ENCODE data around the gene MAT2B.

MAT2B gene

DNA sequence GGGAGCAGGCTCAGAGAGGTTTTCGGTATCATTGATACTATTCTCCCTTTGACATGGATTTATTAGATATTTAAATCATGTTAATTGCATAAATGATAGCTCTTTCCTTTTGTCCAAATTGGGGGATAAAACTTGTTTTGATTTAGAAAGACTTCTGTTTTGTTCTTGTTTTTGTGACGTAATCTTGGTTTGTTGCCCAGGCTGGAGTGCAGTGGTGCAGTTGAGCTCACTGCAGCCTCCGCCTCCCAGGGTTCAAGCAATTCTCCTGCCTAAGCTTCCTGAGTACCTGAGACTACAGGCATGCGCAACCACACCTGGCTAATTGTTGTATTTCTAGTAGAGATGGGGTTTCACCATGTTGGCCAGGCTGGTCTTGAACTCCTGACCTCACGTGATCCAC lies 7.1 kb downstream of the MAT2B start:
- H3K27ac ChIP-seq (replicated peaks): no peak overlapping the region
- H3K4me3 ChIP-seq (replicated peaks; ENCODE audit: insufficient read depth, low read length): no peak overlapping the region
- TF ChIP-seq POLR2AphosphoS5 (IDR thresholded peaks at IDR 0.05; ENCODE audit: low read depth) (no peak), GABPA (IDR thresholded peaks at IDR 0.05; ENCODE audit: low read depth) (no peak), SPI1 (IDR thresholded peaks at IDR 0.05; ENCODE audit: borderline replicate concordance, low read depth) (no peak)
- TF ChIP-seq, protein P1, sequence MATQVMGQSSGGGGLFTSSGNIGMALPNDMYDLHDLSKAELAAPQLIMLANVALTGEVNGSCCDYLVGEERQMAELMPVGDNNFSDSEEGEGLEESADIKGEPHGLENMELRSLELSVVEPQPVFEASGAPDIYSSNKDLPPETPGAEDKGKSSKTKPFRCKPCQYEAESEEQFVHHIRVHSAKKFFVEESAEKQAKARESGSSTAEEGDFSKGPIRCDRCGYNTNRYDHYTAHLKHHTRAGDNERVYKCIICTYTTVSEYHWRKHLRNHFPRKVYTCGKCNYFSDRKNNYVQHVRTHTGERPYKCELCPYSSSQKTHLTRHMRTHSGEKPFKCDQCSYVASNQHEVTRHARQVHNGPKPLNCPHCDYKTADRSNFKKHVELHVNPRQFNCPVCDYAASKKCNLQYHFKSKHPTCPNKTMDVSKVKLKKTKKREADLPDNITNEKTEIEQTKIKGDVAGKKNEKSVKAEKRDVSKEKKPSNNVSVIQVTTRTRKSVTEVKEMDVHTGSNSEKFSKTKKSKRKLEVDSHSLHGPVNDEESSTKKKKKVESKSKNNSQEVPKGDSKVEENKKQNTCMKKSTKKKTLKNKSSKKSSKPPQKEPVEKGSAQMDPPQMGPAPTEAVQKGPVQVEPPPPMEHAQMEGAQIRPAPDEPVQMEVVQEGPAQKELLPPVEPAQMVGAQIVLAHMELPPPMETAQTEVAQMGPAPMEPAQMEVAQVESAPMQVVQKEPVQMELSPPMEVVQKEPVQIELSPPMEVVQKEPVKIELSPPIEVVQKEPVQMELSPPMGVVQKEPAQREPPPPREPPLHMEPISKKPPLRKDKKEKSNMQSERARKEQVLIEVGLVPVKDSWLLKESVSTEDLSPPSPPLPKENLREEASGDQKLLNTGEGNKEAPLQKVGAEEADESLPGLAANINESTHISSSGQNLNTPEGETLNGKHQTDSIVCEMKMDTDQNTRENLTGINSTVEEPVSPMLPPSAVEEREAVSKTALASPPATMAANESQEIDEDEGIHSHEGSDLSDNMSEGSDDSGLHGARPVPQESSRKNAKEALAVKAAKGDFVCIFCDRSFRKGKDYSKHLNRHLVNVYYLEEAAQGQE (IDR thresholded peaks at IDR 0.05; ENCODE audit: insufficient replicate concordance, low read depth): no peak
- TF ChIP-seq, protein P2, sequence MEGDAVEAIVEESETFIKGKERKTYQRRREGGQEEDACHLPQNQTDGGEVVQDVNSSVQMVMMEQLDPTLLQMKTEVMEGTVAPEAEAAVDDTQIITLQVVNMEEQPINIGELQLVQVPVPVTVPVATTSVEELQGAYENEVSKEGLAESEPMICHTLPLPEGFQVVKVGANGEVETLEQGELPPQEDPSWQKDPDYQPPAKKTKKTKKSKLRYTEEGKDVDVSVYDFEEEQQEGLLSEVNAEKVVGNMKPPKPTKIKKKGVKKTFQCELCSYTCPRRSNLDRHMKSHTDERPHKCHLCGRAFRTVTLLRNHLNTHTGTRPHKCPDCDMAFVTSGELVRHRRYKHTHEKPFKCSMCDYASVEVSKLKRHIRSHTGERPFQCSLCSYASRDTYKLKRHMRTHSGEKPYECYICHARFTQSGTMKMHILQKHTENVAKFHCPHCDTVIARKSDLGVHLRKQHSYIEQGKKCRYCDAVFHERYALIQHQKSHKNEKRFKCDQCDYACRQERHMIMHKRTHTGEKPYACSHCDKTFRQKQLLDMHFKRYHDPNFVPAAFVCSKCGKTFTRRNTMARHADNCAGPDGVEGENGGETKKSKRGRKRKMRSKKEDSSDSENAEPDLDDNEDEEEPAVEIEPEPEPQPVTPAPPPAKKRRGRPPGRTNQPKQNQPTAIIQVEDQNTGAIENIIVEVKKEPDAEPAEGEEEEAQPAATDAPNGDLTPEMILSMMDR (IDR thresholded peaks at IDR 0.05; ENCODE audit: insufficient read depth, low read length): no peak
- H3K27me3 ChIP-seq (ENCODE audit: insufficient read depth, poor library complexity, severe bottlenecking): no peaks in the 10 kb centered on the region
- DNase-seq (ENCODE audit: low read depth in 1 of 2, low spot score in 1 of 2): no peak

DNA sequence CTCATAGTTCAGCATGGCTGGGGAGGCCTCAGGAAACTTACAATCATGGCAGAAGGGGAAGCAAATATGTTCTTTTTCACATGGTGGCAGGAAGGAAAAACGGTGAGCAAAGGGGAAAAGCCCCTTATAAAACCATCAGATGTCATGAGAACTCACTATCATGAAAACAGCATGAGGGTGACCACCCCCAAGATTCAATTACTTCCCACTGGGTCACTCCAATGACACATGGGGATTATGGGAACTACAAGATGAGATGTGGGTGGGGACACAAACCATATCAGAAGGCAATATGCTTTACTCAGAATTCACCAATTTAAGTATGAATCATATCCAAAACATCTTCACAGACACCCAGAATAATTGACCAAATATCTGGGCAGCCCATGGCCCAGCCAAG lies 19.7 kb downstream of the MAT2B start:
- Histone ChIP-seq H3K4me3 (replicated peaks; ENCODE audit: insufficient read depth, low read length) (no peak overlapping the region), H3K27ac (replicated peaks) (no peak overlapping the region), H3K27me3 (ENCODE audit: insufficient read depth, poor library complexity, severe bottlenecking) (no peaks in the 10 kb centered on the region)
- DNase-seq (ENCODE audit: low read depth in 1 of 2, low spot score in 1 of 2): no peak
- no peak for TF ChIP-seq GABPA (IDR thresholded peaks at IDR 0.05; ENCODE audit: low read depth)
- no peak for TF ChIP-seq POLR2AphosphoS5 (IDR thresholded peaks at IDR 0.05; ENCODE audit: low read depth)
- no peak for TF ChIP-seq SPI1 (IDR thresholded peaks at IDR 0.05; ENCODE audit: borderline replicate concordance, low read depth)
- TF ChIP-seq, protein P1 (IDR thresholded peaks at IDR 0.05; ENCODE audit: insufficient replicate concordance, low read depth): no peak
- TF ChIP-seq, protein P2 (IDR thresholded peaks at IDR 0.05; ENCODE audit: insufficient read depth, low read length): no peak

DNA sequence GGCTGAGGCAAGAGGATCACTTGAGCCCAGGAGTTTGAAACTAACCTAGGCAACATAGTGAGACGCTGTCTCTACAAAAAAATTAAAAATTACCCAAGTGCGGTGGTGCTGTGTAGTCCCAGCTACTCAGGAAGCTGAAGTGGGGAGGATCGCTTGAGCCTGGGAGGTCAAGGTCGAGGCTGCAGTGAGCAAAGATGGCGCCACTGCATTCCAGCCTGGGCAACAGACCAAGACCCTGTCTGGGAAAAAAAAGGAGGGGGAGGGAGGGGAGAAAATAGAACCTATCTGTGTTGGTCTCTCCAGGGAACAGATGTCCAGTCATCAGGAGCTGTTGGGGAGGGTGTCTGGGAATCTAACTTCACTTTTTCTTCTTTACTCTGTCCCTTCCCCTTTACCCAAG lies 24.3 kb downstream of the MAT2B start:
- DNase-seq (ENCODE audit: low read depth in 1 of 2, low spot score in 1 of 2): no peak
- no peak for TF ChIP-seq SPI1 (IDR thresholded peaks at IDR 0.05; ENCODE audit: borderline replicate concordance, low read depth)
- TF ChIP-seq POLR2AphosphoS5 (IDR thresholded peaks at IDR 0.05; ENCODE audit: low read depth): no peak
- TF ChIP-seq GABPA (IDR thresholded peaks at IDR 0.05; ENCODE audit: low read depth): no peak
- TF ChIP-seq, protein P2 (IDR thresholded peaks at IDR 0.05; ENCODE audit: insufficient read depth, low read length): no peak
- TF ChIP-seq, protein P1 (IDR thresholded peaks at IDR 0.05; ENCODE audit: insufficient replicate concordance, low read depth): no peak
- H3K4me3 ChIP-seq (replicated peaks; ENCODE audit: insufficient read depth, low read length): no peak overlapping the region
- no peak overlapping the region for H3K27ac ChIP-seq (replicated peaks)
- H3K27me3 ChIP-seq (ENCODE audit: insufficient read depth, poor library complexity, severe bottlenecking): no peaks in the 10 kb centered on the region

Data from HL-60 (cell line).